KMS-11 (cell line): ENCODE measurements around the gene PSORS1C1.

Experiments used
- H2AFZ ChIP-seq: fragments of 200-600 bp; sonication (generic); 2 replicates; pipeline ENCODE4 v1.6.1; 2016; ENCODE audit warnings: antibody characterized with exemption, mixed run types, low read depth
- H3K27ac ChIP-seq: fragments of 200-600 bp; sonication (generic); 2 replicates; pipeline ENCODE4 v1.6.1; 2016; ENCODE audit warnings: mild to moderate bottlenecking, mixed run types
- H3K27me3 ChIP-seq: fragments of 200-600 bp; sonication (generic); 2 replicates; pipeline ENCODE4 v1.6.1; 2017; ENCODE audit warnings: mild to moderate bottlenecking, low read depth, mixed run types, moderate library complexity; ENCODE audit not compliant: insufficient read depth
- H3K36me3 ChIP-seq: fragments of 200-600 bp; sonication (generic); 2 replicates; pipeline ENCODE4 v1.6.1; 2017; ENCODE audit warnings: mild to moderate bottlenecking, mixed run types; ENCODE audit not compliant: insufficient read depth
- H3K4me1 ChIP-seq: fragments of 200-600 bp; sonication (generic); 2 replicates; pipeline ENCODE4 v1.6.1; 2016; ENCODE audit warnings: mild to moderate bottlenecking, low read depth, mixed run types; ENCODE audit not compliant: poor library complexity, severe bottlenecking
- H3K4me2 ChIP-seq: fragments of 200-600 bp; sonication (generic); 2 replicates; pipeline ENCODE4 v1.7.0; 2016; ENCODE audit warnings: mild to moderate bottlenecking, mixed run types
- H3K4me3 ChIP-seq: fragments of 200-600 bp; sonication (generic); IDR thresholded peaks from 2 replicates; pipeline ENCODE4 v1.6.1; 2017; ENCODE audit warnings: low read depth, low read length, mixed read lengths; ENCODE audit not compliant: insufficient read depth
- H3K79me2 ChIP-seq: fragments of 200-600 bp; sonication (generic); 2 replicates; pipeline ENCODE4 v1.6.1; 2016; ENCODE audit warnings: low read depth, mixed run types; ENCODE audit not compliant: insufficient read depth
- H3K9ac ChIP-seq: fragments of 200-600 bp; sonication (generic); 2 replicates; pipeline ENCODE4 v1.6.1; 2016; ENCODE audit warnings: mild to moderate bottlenecking, mixed run types
- H4K20me1 ChIP-seq: fragments of 200-600 bp; sonication (generic); 2 replicates; pipeline ENCODE4 v1.6.1; 2016; ENCODE audit warnings: mild to moderate bottlenecking, mixed run types; ENCODE audit not compliant: insufficient read depth
- CTCF ChIP-seq: fragments of 200-600 bp; sonication (generic); conservative IDR thresholded peaks from 2 replicates; pipeline ENCODE4 v1.6.1; 2017; ENCODE audit warnings: low read depth, mild to moderate bottlenecking, antibody characterized with exemption, low read length, moderate library complexity, mixed read lengths

PSORS1C1 gene

GRCh38 chr6:31125162-31125561 is 10.6 kb downstream of the PSORS1C1 start:
- H3K27me3 ChIP-seq: peaks cover 4% of the 10 kb centered on the region; the same call in 1 of the 2 replicates
- H3K4me3 ChIP-seq: no peak overlapping the region
- no peak overlapping the region for H3K9ac ChIP-seq
- no peak overlapping the region for H3K27ac ChIP-seq
- H3K4me2 ChIP-seq: no peak overlapping the region
- H3K79me2 ChIP-seq: no peaks in the 10 kb centered on the region
- H3K36me3 ChIP-seq: no peaks in the 10 kb centered on the region
- no peak overlapping the region for H2AFZ ChIP-seq
- TF ChIP-seq CTCF: no peak
- no peaks in the 10 kb centered on the region for H4K20me1 ChIP-seq
- H3K4me1 ChIP-seq: peaks cover 4% of the 10 kb centered on the region

GRCh38 chr6:31125586-31126363 is 11.2 kb downstream of the PSORS1C1 start:
- no peaks in the 10 kb centered on the region for H3K36me3 ChIP-seq
- H3K27me3 ChIP-seq: peaks cover 4% of the 10 kb centered on the region; the same call in 1 of the 2 replicates
- H3K4me3 ChIP-seq: no peak overlapping the region
- H3K27ac ChIP-seq: no peak overlapping the region
- no peaks in the 10 kb centered on the region for H3K79me2 ChIP-seq
- no peak overlapping the region for H2AFZ ChIP-seq
- H4K20me1 ChIP-seq: no peaks in the 10 kb centered on the region
- H3K4me1 ChIP-seq: peaks cover 4% of the 10 kb centered on the region
- no peak overlapping the region for H3K9ac ChIP-seq
- TF ChIP-seq CTCF: no peak
- no peak overlapping the region for H3K4me2 ChIP-seq

- no peaks in the 10 kb centered on the region for H3K79me2 ChIP-seq
- H3K4me3 ChIP-seq: no peak overlapping the region
- no peak overlapping the region for H3K9ac ChIP-seq
- H3K27me3 ChIP-seq: peaks cover 4% of the 10 kb centered on the region; the same call in 1 of the 2 replicates
- no peak overlapping the region; the same call in 1 of the 2 replicates for H3K4me2 ChIP-seq
- H3K27ac ChIP-seq: no peak overlapping the region
- no peak overlapping the region; the same call in 1 of the 2 replicates for H2AFZ ChIP-seq
- no peaks in the 10 kb centered on the region for H4K20me1 ChIP-seq
- peaks cover 4% of the 10 kb centered on the region for H3K4me1 ChIP-seq
- TF ChIP-seq CTCF: no peak
- no peaks in the 10 kb centered on the region for H3K36me3 ChIP-seq
These were observed 12.0 kb downstream of the PSORS1C1 start for GRCh38 chr6:31126396-31127175.

GRCh38 chr6:31128093-31128676 is 13.6 kb downstream of the PSORS1C1 start:
- H3K9ac ChIP-seq: no peak overlapping the region
- no peak overlapping the region for H3K4me3 ChIP-seq
- H3K27me3 ChIP-seq: no peaks in the 10 kb centered on the region; the same call in 1 of the 2 replicates
- H3K36me3 ChIP-seq: no peaks in the 10 kb centered on the region
- peak; percentile 75 for TF ChIP-seq CTCF
- no peak overlapping the region for H3K27ac ChIP-seq
- peaks cover 4% of the 10 kb centered on the region for H3K4me1 ChIP-seq
- H4K20me1 ChIP-seq: no peaks in the 10 kb centered on the region
- H3K4me2 ChIP-seq: no peak overlapping the region
- no peaks in the 10 kb centered on the region for H3K79me2 ChIP-seq
- H2AFZ ChIP-seq: no peak overlapping the region; the same call in none of the 2 replicates
